HG03139 (cell line): ENCODE measurements around the gene ILF3.
"Not testable (repeated sequence)": the region's sequence is repeated elsewhere in the genome, so short reads cannot be mapped to it uniquely, and the experiment has no call there.

Source experiments
- ATAC-seq: cut with Tn5 transposase; IDR thresholded peaks from one replicate; pipeline ENCODE4 v1.9.1; 2021; ENCODE audit not compliant: unreplicated experiment

ILF3 gene

DNA sequence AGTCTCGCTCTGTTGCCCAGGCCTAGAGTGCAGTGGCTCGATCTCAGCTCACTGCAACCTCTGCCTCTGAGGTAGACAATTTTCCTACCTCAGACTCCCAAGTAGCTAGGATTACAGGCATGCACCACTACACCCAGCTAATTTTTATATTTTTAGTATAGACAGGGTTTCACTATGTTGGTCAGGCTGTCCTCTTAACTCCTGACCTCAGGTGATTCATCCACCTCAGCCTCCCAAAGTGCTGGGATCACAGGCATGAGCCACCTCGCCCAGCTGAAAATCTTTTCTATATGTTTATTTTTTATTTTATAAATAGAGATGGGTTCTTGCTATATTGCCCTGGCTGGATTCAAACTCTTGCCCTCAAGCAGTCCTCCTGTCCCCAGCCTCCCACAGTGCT, 17.8 kb downstream of the ILF3 start:
- ATAC-seq = not testable (repeated sequence)

- not testable (repeated sequence) for ATAC-seq
Observed at GRCh38 chr19:10675214-10675613, 21.1 kb downstream of the ILF3 start.

- ATAC-seq = no peak
Observed at GRCh38 chr19:10677751-10678150, 23.6 kb downstream of the ILF3 start.

- ATAC-seq = no peak
Observed at GRCh38 chr19:10678813-10679212, 24.7 kb downstream of the ILF3 start.

- no peak for ATAC-seq
Observed at GRCh38 chr19:10679743-10680142, 25.6 kb downstream of the ILF3 start.

GRCh38 chr19:10680545-10681135, 26.5 kb downstream of the ILF3 start:
- ATAC-seq = no peak

DNA sequence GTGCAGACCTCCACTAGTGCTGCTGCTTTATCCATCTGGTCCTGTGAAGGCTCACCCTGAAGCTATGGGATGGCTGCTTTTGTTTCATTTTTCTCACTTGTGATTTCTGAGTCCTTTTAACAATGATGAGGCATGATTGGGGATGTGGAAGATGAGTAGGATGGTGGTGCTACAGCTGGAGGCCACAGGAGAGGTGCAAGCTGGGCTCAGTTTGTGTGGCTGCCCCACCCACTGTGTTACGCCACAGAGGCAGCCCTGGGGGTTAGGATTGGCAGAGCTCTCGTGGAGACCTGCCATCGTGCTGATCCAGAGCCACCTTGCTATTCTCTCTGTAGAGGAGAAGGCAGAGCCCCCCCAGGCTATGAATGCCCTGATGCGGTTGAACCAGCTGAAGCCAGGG, 27.5 kb downstream of the ILF3 start:
- no peak for ATAC-seq

- no peak for ATAC-seq
Observed at GRCh38 chr19:10682397-10683063, 28.4 kb downstream of the ILF3 start.

DNA sequence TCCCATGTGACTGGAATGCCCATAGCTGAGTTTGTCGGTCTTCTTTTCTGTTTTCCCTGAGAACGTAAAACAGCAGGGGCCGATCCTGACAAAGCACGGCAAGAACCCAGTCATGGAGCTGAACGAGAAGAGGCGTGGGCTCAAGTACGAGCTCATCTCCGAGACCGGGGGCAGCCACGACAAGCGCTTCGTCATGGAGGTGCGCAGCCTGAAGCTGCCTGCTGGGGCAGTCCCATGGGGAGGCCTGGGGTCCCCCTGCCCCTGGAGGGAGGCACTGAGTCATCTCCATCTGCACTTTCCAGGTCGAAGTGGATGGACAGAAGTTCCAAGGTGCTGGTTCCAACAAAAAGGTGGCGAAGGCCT, 28.9 kb downstream of the ILF3 start:
- no peak for ATAC-seq

DNA sequence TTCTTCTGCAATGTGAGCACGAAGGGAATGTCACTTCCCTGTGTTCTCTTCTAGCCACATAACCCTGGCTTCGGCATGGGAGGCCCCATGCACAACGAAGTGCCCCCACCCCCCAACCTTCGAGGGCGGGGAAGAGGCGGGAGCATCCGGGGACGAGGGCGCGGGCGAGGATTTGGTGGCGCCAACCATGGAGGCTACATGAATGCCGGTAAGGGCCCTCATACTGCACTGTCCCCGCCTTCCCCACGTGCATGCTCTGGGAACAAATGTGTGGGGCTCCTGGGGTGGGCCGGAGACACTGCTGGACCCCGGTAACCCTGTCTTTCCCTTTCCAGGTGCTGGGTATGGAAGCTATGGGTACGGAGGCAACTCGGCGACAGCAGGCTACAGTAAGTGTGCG, 29.4 kb downstream of the ILF3 start:
- ATAC-seq = no peak

DNA sequence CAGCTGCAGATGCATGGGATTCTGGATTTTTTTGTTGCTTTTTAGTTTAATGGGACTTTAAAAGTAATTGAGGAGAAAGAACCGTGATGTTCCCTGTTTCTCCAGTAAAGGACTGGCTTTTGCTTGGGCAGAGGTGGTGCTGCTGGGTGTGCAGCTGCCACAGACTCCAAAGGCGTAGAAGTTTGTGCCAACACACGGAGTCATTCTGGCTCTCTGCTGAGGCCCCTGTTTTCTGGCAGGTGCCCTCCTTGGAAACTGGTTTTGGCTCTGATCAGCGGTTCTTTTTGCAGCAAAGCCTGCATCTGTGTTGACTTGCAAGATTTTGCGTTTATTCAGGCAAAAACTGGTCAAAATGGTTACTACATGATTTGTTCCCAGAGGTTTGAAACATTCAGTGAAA, 31.1 kb downstream of the ILF3 start:
- ATAC-seq = no peak

DNA sequence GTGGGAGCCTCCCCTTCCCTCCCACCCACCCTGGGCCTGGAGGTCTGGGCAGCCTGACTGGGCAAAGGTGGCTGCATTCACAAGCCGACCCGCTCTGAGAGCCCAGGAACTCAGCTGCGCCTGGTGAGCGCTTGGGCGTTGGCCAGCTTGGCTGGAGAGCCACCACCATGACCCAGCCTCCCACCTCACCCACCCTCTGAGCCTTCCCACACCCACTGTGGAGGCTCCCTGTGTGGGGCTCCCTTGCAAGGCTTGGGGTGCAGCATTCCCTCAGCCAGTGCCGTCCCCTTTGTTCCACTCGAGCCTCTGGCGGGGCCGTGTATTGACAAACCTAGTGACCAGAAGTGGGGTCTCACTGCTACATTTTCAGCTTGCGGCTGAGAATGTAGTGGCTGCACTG, 32.0 kb downstream of the ILF3 start:
- no peak for ATAC-seq

- ATAC-seq = no peak
Observed at GRCh38 chr19:10686661-10687517, 32.7 kb downstream of the ILF3 start.

GRCh38 chr19:10687518-10688288, 33.6 kb downstream of the ILF3 start:
- ATAC-seq = no peak

DNA sequence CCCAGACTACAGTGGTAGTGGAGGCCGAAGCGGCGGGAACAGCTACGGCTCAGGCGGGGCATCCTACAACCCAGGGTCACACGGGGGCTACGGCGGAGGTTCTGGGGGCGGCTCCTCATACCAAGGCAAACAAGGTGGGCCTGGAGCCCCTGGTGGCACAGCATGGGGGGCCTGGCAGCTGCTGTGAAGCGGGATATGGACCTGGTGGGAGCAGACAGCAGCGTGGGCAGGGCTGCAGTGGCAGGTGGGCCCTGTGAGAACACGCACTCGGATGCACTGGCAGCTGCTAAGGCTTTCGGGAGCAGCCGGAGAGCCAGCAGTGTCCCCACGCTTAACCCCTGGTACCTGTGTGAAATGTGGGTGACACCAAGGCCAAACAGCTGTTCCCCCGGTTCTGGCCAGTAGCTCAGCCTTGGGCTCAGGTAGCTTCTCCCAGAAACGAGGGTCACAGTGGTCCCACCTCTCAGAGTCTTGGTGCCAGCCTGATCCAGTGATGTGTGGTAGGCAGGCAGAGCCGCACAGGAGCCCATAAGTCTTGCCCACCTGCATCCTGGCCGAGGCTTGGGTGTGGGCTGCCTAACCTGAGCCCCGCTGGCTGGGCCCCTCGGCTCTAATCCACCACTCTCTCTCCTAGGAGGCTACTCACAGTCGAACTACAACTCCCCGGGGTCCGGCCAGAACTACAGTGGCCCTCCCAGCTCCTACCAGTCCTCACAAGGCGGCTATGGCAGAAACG, 34.6 kb downstream of the ILF3 start:
- no peak for ATAC-seq

DNA sequence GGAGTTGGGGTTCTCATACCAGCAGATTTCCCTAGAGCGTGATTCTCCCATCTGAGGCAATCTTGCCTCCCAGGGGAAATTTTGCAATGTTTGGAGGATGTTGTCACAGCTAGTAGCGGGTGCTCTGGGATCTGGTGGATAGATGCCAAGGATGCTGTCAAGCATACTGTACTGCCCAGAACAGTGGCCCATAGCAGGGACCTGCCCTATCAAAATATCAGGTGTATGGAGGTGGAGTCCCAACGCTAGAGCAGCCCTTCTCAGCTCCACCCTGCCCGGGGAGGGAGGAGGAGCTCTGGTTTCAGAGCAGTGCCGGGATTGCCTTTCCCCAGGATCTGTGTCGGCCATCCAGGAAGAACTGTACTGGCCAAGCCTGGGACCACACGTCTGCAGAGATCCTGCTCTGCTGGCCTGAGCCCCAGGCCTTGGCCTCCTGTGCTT, 36.2 kb downstream of the ILF3 start:
- ATAC-seq = no peak

- ATAC-seq = no peak
Observed at GRCh38 chr19:10691178-10691881, 37.2 kb downstream of the ILF3 start.

- ATAC-seq = no peak
Observed at GRCh38 chr19:10691883-10692282, 37.7 kb downstream of the ILF3 start.

GRCh38 chr19:10692673-10693264, 38.6 kb downstream of the ILF3 start:
- no peak for ATAC-seq
